Prostate gland (tissue), 2 donors: Measurements from ENCODE around the gene GSG1L. TPM values are rescaled to one million over a fixed set of nuclear protein-coding genes. Genes with fewer than 3 reads are reported as not detected.

Experiments used
- DNase-seq: peaks from one replicate; pipeline ENCODE4 v3.0.0-alpha.2; 2019; ENCODE audit warnings: low spot score
- H3K27ac ChIP-seq, 2 donors: fragments of 200-600 bp; sonication (generic); 2 replicates each; pipeline ENCODE4 v1.5.1; 2017 to 2019
- H3K27me3 ChIP-seq: fragments of 200-600 bp; sonication (generic); replicated peaks from 2 replicates; pipeline ENCODE4 v1.5.1; 2019; ENCODE audit not compliant: insufficient read depth
- H3K36me3 ChIP-seq, 2 donors: fragments of 200-600 bp; sonication (generic); 1 replicate in 1 of 2; 2 replicates in 1 of 2; pipeline versions ENCODE4 v1.5.1 to v1.8.1; 2017 to 2019
- H3K4me1 ChIP-seq: fragments of 200-600 bp; sonication (generic); replicated peaks from 2 replicates; pipeline ENCODE4 v1.5.1; 2019
- H3K4me3 ChIP-seq, 2 donors: fragments of 200-600 bp; sonication (generic); 2 replicates each; pipeline ENCODE4 v1.5.1; 2017 to 2019
- H3K9me3 ChIP-seq: fragments of 200-600 bp; sonication (generic); 2 replicates; pipeline ENCODE4 v1.5.1; 2017
- POLR2A ChIP-seq: fragments of 450-650 bp; IDR thresholded peaks from one replicate; pipeline ENCODE4 v1.6.1; 2016; ENCODE audit warnings: antibody characterized with exemption, mild to moderate bottlenecking
- POLR2AphosphoS5 ChIP-seq: sonication (generic); formaldehyde crosslinking; IDR thresholded peaks from one replicate; pipeline ENCODE4 v1.6.1; 2017; ENCODE audit warnings: antibody characterized with exemption
- WGBS: methylation state at CpG from one replicate; pipeline ENCODE4 v1.1.5; 2018; 5-methylcytosine and 5-hydroxymethylcytosine counted together
- intact Hi-C: fragments of 100-400 bp; cut with DNase I; formaldehyde crosslinking; loops from one replicate; pipeline ENCODE4 v1.14.2; 2022
- total RNA-seq, 2 donors: library from RNA; depleted of rRNA; stranded (reverse); fragments of >200 nt; gene quantifications; one replicate each; pipeline ENCODE4 v1.1.0, GENCODE V29; 2016
- TF ChIP-seq, protein P1 (sequence below), 4 experiments: fragments of 200-600 bp in 2 of 4; fragments of 450-650 bp in 2 of 4; sonication (generic) in 2 of 4; IDR thresholded peaks; 1 replicate in 3 of 4; 2 replicates in 1 of 4; pipeline ENCODE4 v1.5.1; 2016 to 2019; ENCODE audit warnings: antibody characterized with exemption in 4 of 4, mild to moderate bottlenecking in 2 of 4, moderate library complexity in 2 of 4

GSG1L gene
- total RNA-seq, 2 donors from 2014 or later, result 0.91 TPM; not detected in 1

DNA sequence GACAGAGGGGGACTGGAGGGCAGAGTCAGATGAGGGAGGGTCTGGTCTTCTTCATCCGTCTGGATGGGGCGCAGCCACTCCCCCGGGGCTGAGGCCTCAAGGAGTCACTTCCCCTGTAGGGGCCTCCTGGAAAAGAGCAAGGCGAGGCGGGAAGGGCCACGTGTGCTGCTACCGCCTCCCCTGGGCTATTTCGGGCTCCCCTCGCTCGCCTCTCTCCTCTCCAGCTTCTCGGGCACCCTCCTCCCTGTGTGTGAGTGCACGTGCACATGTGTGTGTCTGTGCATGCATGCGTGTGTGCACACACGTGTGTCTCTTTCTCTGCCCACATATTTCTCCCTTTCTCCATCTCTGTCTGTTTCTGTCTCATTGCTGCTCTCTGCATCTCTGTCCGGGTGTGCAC is 10.1 kb downstream of the GSG1L start:
- Histone ChIP-seq H3K9me3 (no peaks in the 10 kb centered on the region), H3K36me3 (no peaks in the 10 kb centered on the region), H3K4me1 (no peaks in the 10 kb centered on the region), H3K27ac (no peak overlapping the region), H3K27me3 (no peaks in the 10 kb centered on the region), H3K4me3 (no peak overlapping the region)
- 32% methylated on average over 15 of the region's 15 CpGs for WGBS
- TF ChIP-seq, protein P1, sequence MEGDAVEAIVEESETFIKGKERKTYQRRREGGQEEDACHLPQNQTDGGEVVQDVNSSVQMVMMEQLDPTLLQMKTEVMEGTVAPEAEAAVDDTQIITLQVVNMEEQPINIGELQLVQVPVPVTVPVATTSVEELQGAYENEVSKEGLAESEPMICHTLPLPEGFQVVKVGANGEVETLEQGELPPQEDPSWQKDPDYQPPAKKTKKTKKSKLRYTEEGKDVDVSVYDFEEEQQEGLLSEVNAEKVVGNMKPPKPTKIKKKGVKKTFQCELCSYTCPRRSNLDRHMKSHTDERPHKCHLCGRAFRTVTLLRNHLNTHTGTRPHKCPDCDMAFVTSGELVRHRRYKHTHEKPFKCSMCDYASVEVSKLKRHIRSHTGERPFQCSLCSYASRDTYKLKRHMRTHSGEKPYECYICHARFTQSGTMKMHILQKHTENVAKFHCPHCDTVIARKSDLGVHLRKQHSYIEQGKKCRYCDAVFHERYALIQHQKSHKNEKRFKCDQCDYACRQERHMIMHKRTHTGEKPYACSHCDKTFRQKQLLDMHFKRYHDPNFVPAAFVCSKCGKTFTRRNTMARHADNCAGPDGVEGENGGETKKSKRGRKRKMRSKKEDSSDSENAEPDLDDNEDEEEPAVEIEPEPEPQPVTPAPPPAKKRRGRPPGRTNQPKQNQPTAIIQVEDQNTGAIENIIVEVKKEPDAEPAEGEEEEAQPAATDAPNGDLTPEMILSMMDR (IDR thresholded peaks at IDR 0.05), result no peak
- TF ChIP-seq POLR2AphosphoS5, result no peak
- no peak for TF ChIP-seq POLR2A
- intact Hi-C loops, result no loop called here
- no peak for DNase-seq

DNA sequence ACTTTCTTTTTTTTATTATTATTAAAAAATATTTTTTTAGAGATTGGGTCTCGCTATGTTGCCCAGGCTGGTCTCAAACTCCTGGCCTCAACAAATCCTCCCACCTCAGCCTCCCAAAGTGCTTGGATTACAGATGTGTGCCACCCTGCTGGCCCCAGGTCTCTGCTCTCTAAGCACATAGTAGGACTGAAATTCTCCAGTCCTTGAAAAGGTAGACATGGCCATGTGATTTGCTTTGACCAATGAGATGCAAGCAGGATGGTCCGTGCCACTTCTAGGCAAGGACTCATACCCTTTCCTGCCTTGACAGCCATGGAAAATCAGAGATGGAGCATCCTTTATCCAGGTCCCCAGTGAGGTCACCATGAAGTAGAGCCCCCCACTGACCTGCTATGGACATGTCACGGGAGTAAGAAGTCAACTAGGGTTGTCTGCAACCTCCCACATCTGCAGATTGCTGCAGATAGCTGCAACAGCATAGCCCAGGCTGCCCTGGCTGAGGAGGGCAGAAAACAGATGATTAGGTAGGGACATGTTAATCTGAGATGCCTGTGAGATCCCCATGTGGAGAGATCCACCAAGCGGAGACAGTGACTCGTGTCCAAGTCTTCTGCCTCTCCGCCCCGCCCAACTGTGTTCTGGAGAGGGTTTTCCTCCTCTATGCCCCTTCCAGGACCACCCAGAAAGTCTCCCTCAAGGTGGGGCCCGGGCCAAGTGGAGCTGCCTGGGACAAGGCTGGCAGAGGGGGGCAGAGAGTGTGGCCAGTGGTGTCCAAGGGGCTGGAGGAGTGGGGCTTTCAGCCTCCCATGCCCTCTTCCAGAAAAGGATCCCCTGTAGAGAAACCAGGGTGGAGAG is 11.0 kb downstream of the GSG1L start:
- no peaks in the 10 kb centered on the region for H3K4me1 ChIP-seq
- DNase-seq, result no peak
- H3K27me3 ChIP-seq, result no peaks in the 10 kb centered on the region
- no peak overlapping the region for H3K4me3 ChIP-seq
- TF ChIP-seq POLR2AphosphoS5 (no peak), POLR2A (no peak)
- TF ChIP-seq, protein P1 (IDR thresholded peaks at IDR 0.05), result no peak
- no peaks in the 10 kb centered on the region for H3K36me3 ChIP-seq
- WGBS, result 71% methylated on average over 8 of the region's 8 CpGs
- no peak overlapping the region for H3K27ac ChIP-seq
- intact Hi-C loops, result no loop called here
- H3K9me3 ChIP-seq, result no peaks in the 10 kb centered on the region

DNA sequence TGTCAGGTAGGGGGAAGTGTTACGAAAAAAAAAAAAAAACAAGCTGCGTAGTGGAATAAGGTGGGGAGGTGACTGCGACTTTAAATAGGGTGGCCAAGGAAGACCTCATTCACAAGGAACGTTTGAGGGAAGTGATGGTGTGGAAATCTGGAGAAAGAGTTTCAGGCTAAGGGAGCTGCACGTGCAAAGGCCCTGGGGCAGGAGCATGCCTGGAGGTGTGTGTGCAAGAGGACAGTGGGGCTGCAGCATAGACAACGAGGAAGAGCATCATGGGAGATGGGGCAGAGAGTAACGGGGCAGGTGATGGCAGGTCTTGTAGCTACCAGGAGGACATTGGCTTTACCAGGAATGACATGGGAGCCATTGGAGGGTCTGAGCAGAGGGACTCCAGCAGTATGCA is 12.0 kb downstream of the GSG1L start:
- intact Hi-C loops, result no loop called here
- no peak for DNase-seq
- Histone ChIP-seq H3K4me3 (no peak overlapping the region), H3K9me3 (no peaks in the 10 kb centered on the region), H3K27me3 (no peaks in the 10 kb centered on the region), H3K36me3 (no peaks in the 10 kb centered on the region), H3K4me1 (no peaks in the 10 kb centered on the region), H3K27ac (no peak overlapping the region)
- WGBS, result 68% methylated on average over 7 of the region's 7 CpGs
- TF ChIP-seq, protein P1 (IDR thresholded peaks at IDR 0.05), result no peak

DNA sequence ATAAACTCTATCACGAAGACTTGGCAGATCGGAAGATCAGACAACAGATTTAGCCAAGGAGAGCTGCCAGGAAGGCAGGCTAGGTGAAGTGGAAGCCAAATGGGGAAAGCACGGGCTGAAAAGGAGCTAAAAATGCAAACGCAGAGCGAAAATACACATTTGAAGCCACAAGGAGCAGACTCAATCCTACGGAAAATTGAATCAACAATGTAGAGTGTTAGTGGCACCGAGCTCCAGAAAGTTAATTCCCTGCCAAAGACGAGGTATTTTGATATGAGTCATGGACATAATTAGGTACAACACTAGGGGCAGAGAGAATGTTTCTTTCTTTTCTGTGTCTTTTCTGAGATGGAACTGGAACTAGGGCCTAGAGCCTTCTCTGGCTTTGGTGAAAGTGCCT is 20.7 kb downstream of the GSG1L start:
- no peak overlapping the region for H3K27ac ChIP-seq
- H3K9me3 ChIP-seq, result no peaks in the 10 kb centered on the region
- H3K27me3 ChIP-seq, result no peaks in the 10 kb centered on the region
- DNase-seq, result no peak
- TF ChIP-seq POLR2A (no peak), POLR2AphosphoS5 (no peak)
- TF ChIP-seq, protein P1 (IDR thresholded peaks at IDR 0.05), result no peak
- WGBS, result 31% methylated on average over 8 of the region's 8 CpGs
- intact Hi-C loops, result no loop called here
- H3K36me3 ChIP-seq, result no peaks in the 10 kb centered on the region
- no peaks in the 10 kb centered on the region for H3K4me1 ChIP-seq
- no peak overlapping the region for H3K4me3 ChIP-seq

DNA sequence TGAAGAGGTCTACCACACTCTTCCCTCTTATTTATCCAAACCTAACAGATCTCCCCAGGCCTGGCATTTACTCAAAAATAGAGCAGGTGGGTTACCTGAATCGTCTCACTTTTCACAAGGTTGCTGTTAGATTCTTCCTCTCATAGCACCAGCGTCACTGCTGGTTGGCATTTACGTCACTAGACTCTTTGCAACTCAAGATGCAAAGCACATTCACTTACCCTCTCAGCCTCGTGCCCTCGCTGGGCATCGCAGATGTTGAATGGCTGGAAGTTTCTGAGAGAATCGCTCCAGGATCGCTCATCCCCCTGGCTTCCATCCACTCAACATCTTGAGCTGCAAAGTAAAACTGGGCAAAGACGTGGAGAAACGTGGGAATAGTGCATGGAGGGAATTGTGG is 21.9 kb downstream of the GSG1L start:
- H3K4me3 ChIP-seq, result no peak overlapping the region
- no peak for DNase-seq
- TF ChIP-seq, protein P1 (IDR thresholded peaks at IDR 0.05), result no peak
- TF ChIP-seq POLR2AphosphoS5 (no peak), POLR2A (no peak)
- no peak overlapping the region for H3K27ac ChIP-seq
- H3K36me3 ChIP-seq, result no peaks in the 10 kb centered on the region
- peaks cover 2% of the 10 kb centered on the region for H3K27me3 ChIP-seq
- no peaks in the 10 kb centered on the region for H3K9me3 ChIP-seq
- no peaks in the 10 kb centered on the region for H3K4me1 ChIP-seq
- intact Hi-C loops, result no loop called here
- WGBS, result 86% methylated on average over 10 of the region's 10 CpGs
